RWPE2 (cell line): ENCODE measurements around the gene CDH26.

Experiments used
- ATAC-seq: fragments of 200-7000 bp; cut with Tn5 transposase; 3 replicates; pipeline ENCODE4 v1.9.1; 2021; ENCODE audit warnings: low read depth
- DNase-seq: peaks from one replicate; pipeline ENCODE4 v3.0.0-alpha.2; 2020; ENCODE audit warnings: low spot score
- H3K27ac ChIP-seq: fragments of 450-650 bp; 2 replicates; pipeline ENCODE4 v1.5.1; 2017; ENCODE audit warnings: mild to moderate bottlenecking; ENCODE audit not compliant: poor library complexity, severe bottlenecking
- H3K27me3 ChIP-seq: fragments of 250-450 bp; sonication (Bioruptor Pico); 2 replicates; pipeline ENCODE4 v1.5.1; 2021; ENCODE audit warnings: mild to moderate bottlenecking, moderate library complexity; ENCODE audit not compliant: insufficient read depth, poor library complexity, severe bottlenecking
- H3K36me3 ChIP-seq: fragments of 250-450 bp; sonication (Bioruptor Pico); 2 replicates; pipeline ENCODE4 v1.5.1; 2020; ENCODE audit warnings: low read depth, mild to moderate bottlenecking, moderate library complexity
- H3K4me1 ChIP-seq: fragments of 250-450 bp; sonication (Bioruptor Pico); 2 replicates; pipeline ENCODE4 v1.5.1; 2021; ENCODE audit warnings: mild to moderate bottlenecking, moderate library complexity; ENCODE audit not compliant: insufficient read depth, poor library complexity, severe bottlenecking
- H3K4me3 ChIP-seq: fragments of 250-450 bp; sonication (Bioruptor Pico); 2 replicates; pipeline ENCODE4 v1.5.1; 2021; ENCODE audit warnings: mild to moderate bottlenecking, moderate library complexity; ENCODE audit not compliant: severe bottlenecking
- H3K9me3 ChIP-seq: fragments of 250-450 bp; sonication (Bioruptor Pico); 2 replicates; pipeline ENCODE4 v1.5.1; 2021; ENCODE audit warnings: mild to moderate bottlenecking, moderate library complexity; ENCODE audit not compliant: severe bottlenecking
- CTCF ChIP-seq: fragments of 450-650 bp; IDR thresholded peaks from one replicate; pipeline ENCODE4 v1.5.1; 2017; ENCODE audit warnings: mild to moderate bottlenecking, moderate library complexity; ENCODE audit not compliant: poor library complexity, severe bottlenecking

CDH26 gene

GRCh38 chr20:60046011-60046413 lies 87.8 kb downstream of the CDH26 start:
- no peak overlapping the region for H3K4me3 ChIP-seq
- no peaks in the 10 kb centered on the region for H3K9me3 ChIP-seq
- H3K27me3 ChIP-seq = no peaks in the 10 kb centered on the region
- H3K36me3 ChIP-seq = no peaks in the 10 kb centered on the region
- no peak for TF ChIP-seq CTCF
- H3K4me1 ChIP-seq = peaks cover 36% of the 10 kb centered on the region
- peak overlapping the region; percentile 10 for H3K27ac ChIP-seq
- ATAC-seq (no peak), DNase-seq (peak; percentile 51)

DNA sequence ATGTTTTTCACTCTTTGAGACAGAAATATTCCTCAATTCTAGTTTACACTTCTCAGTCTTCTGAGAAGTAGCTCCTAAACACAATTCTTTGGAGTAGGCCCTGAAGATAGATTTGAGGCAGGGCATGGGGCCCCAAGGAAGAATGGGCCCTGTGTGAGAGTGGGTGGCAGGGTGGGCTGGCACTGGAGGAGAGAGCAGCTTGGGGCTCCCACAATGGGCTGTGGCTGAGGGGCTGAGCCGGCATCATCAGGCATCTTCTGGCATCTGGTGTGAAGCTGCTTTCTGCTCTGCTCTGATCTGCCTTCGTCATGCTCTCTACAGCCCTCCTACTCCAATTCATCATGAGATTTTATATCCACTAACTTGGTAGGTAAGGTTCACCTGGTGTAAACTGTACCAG lies 88.2 kb downstream of the CDH26 start:
- H3K27ac ChIP-seq = peak overlapping the region; percentile 10
- DNase-seq = peak; percentile 57
- H3K36me3 ChIP-seq = no peaks in the 10 kb centered on the region
- no peaks in the 10 kb centered on the region for H3K9me3 ChIP-seq
- TF ChIP-seq CTCF = no peak
- peaks cover 31% of the 10 kb centered on the region for H3K4me1 ChIP-seq
- no peak overlapping the region for H3K4me3 ChIP-seq
- H3K27me3 ChIP-seq = no peaks in the 10 kb centered on the region
- no peak for ATAC-seq

DNA sequence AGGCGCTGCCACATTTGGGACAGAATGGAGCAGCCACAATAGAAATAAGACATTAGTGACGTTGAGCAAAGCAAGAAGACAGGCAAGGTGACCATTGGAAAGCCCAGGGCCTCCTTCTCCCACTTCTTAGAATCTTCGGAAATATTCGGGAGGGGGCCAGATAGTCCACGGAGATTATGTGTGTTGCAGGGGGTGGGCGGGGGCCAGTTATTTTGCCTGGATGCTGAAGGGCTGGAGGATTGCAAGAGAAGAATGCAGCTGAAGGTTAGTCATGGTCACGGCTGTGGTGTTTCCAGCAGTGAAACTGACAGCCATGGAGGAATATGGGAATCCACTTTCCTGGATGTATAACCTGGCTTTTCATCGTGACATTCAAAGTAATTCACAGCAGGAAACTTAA lies 88.6 kb downstream of the CDH26 start:
- TF ChIP-seq CTCF = no peak
- Histone ChIP-seq H3K4me1 (peaks cover 28% of the 10 kb centered on the region), H3K27me3 (no peaks in the 10 kb centered on the region), H3K27ac (no peak overlapping the region), H3K9me3 (no peaks in the 10 kb centered on the region), H3K4me3 (no peak overlapping the region), H3K36me3 (no peaks in the 10 kb centered on the region)
- peak; percentile 64 for DNase-seq
- no peak for ATAC-seq

- H3K27ac ChIP-seq = peak overlapping the region; percentile 60
- no peak for TF ChIP-seq CTCF
- no peaks in the 10 kb centered on the region for H3K9me3 ChIP-seq
- H3K4me1 ChIP-seq = peaks cover 20% of the 10 kb centered on the region
- H3K27me3 ChIP-seq = no peaks in the 10 kb centered on the region
- peak; percentile 64 for DNase-seq
- H3K4me3 ChIP-seq = no peak overlapping the region
- ATAC-seq = no peak
- no peaks in the 10 kb centered on the region for H3K36me3 ChIP-seq
These were observed 90.7 kb downstream of the CDH26 start for GRCh38 chr20:60048634-60049521.

GRCh38 chr20:60049601-60050000 lies 91.4 kb downstream of the CDH26 start:
- H3K4me3 ChIP-seq = no peak overlapping the region
- H3K27ac ChIP-seq = peak overlapping the region; percentile 60

More at GRCh38 chr20:60049601-60050000, 91.4 kb downstream of the CDH26 start:
- H3K36me3 ChIP-seq = no peaks in the 10 kb centered on the region
- no peaks in the 10 kb centered on the region for H3K9me3 ChIP-seq
- ATAC-seq = peak; percentile 32
- no peaks in the 10 kb centered on the region for H3K27me3 ChIP-seq
- DNase-seq = peak; percentile 63
- no peak for TF ChIP-seq CTCF
- peaks cover 20% of the 10 kb centered on the region for H3K4me1 ChIP-seq
